NCI-H128 (cell line): ENCODE data around the gene CCNG2.

Experiments
- DNase-seq: peaks from one replicate; lab custom pipeline; 2025; ENCODE audit not compliant: unreplicated experiment; lab: John Stamatoyannopoulos, UW

The CCNG2 gene

DNA sequence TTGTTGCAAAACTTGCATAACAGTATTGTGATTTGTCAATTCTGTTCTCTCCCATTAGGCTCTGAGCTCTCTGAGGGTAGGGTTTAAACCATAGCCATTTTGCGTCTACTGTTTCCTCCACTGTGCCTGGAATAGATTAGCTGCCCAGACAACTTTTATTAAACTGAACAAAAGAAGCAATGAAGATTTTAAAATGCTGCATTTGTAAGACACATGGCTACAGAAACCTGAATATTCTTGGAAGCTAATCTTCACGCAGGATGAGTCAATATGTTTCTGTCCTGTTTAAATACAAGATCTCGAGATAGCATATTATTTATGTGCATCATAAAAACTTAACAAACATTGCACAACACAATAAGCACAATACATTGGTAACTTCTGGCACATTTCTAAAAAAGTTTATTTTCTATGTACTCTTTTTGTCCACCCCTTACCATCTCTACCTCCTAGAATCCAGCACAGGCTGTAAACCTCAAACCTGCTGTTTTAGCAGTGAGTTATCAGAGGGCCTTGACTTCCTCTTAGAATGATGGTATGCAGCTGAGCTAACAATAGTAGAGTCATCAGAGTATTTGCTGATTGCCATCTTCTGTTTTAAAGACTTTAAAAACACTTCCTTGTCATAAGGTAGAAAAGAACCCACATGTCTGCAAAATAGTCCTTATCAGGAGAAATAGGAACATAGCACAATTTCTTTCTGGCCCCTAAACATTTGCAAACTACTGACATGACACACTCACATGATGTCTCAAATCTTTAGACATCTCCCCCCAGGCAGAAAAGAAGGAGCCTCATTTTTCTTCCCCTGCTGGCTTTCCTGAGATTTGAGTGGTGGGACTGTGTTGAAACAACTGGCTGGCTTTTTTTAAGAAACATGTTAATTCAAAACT lies 10.6 kb upstream of the CCNG2 start:
- DNase-seq = no peak

DNA sequence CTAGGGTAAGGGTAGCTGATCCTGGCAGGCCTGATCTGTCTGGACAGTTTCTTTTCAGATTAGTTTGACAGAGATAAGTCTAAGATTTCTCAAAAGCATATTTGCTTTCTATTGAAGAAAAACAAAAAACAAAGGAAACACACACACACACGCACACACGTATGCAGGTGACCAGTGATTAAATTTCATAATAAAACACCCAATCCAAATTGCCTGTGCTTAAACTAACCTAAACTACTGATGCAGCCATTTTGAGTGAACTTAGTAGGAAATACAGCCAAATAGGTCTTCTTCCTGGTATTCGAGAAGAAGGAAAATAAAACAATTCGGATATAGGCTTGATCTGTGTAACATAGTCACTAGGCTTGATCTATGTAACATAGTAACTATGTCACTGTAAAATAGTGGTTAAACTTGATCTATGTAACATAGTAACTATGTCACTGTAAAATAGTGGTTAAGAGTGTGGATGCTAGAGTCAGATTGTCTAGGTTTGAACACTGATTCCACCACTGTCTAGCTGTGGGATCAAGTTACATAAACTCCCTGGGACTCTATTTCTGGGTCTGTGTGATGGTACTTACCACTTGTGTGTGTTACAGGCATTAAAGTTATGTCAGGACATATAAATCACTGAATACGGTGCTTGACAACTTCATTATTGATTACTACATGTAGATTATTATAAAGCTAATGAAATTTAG lies 9.8 kb upstream of the CCNG2 start:
- DNase-seq = no peak

DNA sequence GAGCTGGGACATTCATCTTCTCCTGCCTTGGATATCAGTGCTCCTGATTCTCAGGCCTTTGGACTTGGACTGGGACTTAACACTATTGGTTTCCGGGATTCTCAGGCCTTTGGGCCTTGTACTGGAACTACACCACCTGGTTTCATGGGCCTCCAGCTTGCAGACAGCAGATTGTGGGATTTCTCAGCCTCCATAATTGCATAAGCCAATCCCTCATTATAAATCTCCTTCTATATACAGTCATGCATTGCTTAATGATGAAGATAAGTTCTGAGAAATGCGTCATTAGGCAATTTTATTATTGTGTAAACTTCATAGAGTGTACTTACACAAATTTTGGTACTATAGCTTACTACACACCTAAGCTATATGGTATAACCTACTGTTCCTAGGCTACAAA lies 8.9 kb upstream of the CCNG2 start:
- no peak for DNase-seq

DNA sequence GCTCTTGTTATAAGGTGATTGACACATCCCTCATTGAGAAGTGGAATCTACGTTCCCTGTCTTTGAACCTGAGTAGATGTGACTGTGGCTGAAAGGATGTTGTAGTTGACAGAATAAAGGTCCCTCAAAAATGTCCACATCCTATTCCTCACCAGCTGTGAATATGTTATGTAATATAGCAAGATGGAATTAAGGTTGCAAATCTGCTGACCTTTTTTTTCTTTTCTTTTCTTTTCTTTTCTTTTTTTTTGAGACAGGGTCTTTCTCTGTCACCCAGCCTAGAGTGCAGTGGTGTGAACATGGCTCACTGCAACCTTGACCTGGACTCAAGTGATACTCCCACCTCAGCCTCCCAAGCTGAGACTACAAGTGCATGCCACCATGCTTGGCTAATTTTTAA lies 7.2 kb upstream of the CCNG2 start:
- no peak for DNase-seq

DNA sequence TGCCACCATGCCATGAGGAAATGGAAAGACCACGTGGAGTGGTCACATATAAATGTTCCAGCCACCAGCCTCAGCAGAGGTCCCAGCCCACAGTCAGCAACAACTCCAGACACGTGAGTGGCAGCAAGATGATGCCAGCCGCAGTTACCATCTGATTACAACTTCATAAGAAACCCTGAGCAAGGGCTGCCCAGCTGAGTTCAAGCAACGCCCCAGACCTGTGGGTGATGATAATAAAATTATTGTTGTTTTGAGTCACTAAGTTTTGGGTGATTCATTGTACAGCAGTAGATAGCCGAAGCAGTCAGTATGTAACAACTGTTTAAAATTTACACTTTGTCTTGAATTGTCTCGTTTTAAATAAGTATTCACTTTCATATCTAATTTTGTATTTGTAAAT lies 5.8 kb upstream of the CCNG2 start:
- no peak for DNase-seq

DNA sequence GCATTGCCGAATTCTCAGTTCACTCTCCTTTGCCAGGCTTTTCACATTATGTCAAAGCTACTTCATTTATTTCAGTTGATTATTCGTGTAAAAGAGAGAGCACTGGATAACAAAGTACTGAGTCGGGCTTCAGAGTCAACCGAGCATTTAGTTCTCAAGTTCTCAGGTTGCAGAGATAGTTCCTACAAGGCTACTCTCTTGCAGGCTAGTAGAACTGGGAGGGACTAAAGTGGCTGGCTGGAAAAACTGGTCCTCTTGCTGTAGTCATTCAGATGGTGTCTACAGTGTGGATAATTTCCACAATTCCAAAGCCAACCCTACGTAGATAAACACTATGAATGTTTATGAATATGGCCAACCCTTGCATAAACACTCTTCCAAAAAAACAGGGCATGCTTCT lies 4.6 kb upstream of the CCNG2 start:
- DNase-seq = no peak

DNA sequence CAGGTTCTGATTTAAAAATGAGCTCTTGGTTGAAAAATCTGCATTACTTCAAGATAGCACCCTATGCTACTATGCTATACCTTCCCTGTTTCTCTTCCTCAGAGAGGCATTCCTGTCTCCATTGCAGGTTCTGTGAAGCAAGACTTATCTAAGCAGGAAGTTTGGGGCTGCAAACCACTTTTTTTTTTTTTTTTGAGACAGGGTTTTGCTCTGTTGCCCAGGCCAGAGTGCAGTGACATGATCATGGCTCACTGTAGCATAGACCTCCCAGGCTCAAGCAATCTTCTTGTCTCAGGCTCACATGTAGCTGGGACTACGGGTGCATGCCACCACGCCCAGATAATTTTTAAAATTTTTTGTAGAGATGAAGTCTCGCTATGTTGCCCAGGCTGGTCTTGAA lies 4.0 kb upstream of the CCNG2 start:
- no peak for DNase-seq

DNA sequence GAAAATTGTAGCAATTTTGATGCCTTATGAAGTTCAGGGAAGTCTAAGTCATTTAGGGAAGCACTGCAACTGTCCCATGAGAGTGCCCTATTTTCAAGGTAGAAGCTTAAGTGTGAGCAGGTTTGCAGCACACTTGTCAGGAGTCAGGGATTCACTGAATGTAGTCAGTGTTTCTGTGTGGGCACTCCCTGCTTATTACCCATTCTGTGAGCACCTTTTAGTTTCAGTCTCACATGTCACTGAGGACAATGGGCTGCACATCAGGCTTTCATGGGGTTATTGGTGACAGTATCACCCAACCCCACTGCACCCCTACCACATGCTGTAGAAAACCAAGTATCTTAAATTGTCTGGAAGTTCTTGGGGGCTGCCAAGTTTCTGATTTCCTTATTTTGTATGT lies 2.9 kb upstream of the CCNG2 start:
- DNase-seq = no peak

DNA sequence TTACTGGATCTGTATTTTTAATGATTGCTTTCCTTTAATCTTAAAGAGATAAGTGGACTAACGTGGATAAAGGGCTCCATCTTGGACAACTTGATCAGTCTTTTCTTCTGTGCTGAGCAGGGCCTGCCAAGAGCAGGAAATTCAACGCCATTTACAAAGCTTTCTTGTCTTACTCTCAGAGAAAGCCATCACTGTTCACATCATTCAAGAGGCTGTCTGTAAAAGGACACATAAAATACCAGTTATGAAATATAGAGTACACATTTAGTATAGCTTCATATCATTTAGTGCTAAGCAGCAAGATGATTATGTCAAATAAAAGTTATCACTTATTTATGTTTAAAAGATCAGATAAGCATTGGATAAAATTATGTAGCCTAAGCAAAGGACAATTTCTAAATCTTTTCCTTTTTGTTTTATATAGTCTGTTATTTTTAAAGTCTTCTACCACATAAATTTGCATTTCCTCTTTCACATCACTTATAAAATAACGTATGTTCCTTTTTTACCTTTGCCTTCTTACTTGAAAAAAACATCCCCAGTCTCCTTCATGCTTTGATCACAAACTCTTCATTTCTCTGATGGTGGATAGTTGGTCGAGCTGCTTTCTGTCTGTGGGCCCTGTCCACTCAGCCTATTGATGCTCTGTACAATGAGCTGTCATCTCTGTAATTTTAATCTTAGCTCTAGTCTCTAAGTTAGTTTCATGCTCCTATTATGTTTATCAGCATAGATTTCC lies 2.1 kb upstream of the CCNG2 start:
- DNase-seq = no peak

DNA sequence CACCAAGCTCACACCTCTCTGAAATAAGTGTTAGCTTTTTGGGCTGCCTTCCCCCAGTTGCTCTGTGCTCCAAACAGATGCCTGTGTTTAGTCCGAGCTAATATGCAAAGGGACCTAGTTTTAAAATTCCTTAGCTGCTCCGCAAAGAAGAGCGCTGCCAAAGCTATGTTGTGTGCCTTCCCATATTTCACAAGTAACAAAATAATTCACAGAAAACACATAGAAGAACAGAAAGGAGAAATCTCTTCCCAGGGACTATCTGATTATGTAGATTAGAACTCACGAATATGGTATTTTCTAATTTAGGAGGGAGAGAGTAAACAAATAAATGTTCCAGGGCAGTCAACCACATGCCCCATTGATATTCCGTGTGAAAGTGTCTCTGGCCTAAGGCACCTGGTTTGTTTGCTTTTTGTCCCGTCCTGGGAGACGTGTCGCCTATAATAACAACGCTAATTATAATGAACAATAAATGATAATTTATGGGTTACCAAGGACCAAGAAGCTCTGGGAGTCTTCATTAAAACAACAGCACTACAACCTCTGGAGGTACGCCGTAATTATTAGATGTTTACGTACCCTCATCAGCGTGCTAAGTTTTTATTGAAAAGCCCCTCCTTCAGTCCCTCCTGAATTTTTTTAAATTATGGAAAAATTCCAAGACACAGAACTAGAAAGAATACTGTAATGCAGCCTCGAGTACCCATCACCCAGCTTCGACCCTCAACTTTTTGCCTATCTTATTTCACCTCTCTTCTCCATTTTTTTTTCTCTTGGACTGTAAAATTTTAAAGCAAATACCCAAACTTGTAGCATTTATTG lies 1.2 kb upstream of the CCNG2 start:
- no peak for DNase-seq

DNA sequence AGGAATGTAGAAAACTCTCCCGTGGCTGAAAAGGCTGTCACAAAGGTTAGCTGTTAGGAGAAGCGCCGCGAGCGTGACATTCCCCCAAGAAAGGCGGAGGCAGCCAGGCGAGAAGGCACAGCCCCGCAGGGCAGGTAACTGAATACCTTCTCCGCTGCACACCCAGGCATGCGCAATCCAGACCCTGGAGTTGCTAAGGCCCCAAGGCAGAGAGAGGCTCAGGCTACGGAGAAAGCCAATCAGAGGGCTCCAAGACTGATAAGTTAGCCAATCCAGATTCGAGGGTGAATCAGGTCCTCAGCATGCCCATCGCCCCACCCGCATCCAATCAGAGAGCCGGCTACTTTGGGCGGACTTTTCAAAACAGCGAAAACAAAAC lies 485 bp upstream of the CCNG2 start:
- peak; percentile 93 for DNase-seq

DNA sequence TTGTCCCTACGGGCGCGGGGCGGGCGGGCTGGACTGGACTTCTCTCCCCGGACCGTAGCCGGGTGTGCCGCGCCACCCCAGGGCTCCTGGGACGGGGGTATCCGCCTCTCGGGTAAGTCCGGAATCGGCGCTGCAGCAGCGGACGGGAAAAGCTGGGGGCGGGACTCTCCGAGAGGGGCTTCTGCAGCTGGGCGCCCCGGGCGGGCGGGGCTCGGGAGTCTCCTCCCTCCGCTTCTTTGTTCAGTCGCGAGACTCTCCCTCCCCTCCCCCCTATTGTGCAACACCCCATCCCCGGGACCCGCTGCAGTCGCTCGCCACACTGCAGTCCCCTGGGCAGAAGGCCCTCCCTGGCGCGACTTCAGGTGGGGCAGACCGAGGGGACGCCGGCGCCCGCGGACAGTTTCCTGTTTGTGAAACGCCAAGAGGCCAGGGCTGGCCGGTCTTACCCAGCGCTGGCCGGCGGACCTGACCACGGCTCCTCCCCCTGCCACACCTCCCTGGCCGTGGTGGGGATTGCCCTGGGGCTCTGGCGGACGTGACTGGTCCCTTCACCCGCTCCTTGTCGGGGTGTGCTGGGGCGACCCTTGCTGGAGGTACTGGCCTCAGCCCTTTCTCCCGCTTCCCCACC lies 966 bp downstream of the CCNG2 start:
- peak; percentile 56 for DNase-seq

DNA sequence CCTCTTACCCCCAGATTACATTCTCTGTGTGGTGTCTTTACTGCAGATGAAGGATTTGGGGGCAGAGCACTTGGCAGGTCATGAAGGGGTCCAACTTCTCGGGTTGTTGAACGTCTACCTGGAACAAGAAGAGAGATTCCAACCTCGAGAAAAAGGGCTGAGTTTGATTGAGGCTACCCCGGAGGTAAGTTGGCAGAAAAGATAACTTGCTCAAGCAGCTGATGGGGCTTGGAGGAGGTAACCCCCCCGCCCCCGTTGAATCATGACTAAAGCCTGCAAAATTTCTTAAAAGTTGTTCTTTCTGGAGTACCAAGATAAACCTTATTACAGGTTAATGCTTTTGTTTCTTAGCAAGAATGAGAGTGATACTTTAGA lies 1.5 kb downstream of the CCNG2 start:
- DNase-seq = no peak

DNA sequence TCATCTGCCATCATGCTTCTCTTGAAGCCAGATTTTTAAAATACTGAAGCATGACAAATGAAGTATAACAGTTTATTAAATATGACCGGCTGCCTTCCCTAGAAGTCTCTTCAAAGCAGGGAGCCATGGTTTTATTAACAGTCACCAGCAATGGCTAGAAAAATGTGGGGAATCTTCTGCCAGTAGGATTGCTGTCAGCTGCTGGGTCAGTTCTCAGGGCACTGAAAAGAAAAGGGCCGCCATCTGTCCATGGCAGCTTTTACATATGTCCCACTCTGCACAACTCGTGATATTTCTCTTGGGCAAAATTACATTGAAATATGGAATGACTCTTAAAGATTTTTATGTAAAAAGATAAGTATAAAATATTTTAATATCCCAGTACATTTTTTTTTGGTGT lies 2.8 kb downstream of the CCNG2 start:
- no peak for DNase-seq

DNA sequence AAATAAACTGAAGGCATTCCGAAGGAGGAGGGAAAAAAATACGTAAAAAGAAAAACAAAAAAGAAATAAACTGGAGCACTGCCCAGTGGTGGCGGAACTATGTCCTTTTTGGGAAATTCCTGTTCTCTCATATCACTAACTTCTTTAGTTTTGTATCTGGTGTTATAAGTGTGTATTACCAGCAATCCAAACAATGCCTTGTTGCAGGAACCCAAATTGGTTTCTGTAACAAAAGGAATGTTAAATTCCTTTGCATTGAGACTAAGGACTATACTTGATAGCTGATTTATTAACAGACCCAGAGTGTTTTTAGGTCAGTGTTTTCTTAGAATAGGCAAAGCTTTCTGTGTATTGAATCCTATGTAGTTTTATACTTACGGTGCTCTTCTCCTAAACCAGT lies 6.6 kb downstream of the CCNG2 start:
- no peak for DNase-seq

DNA sequence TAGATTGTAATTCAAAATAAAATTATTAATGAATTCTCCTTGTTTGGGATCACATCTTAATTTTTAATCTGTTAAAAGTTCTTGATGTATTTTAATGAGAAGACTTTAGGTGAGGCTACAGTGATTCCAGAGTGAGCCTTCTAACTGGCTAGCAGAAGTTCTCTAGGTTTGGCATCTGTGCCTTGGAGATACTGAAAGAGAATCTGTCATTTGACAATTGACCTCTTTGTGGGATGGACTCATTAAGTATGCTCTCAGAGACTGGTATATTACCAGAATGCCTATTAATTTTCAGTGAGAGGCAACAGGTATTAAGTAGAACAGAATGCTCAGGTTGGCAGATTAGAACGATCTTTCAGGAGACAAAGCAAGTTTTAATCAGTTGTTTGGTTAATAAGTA lies 10.2 kb downstream of the CCNG2 start:
- no peak for DNase-seq

DNA sequence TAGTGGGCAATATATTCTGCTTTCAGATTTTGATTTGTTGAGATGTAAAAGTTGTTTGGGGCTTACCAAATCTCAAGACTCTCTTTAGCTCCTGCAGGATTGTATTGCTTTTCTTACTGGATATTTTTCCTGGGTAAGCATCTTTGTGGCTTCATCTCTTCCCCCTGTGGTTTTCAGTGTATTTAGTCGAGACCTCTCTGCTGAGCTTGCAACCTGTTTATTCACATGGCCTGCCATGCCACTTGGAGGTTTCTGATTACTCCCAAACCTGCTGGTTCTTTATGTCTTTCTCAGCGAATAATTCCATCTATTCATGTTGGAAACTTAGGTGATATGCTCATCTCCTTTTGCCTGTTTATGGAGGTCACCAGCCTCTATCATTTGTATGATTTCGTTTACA lies 10.9 kb downstream of the CCNG2 start:
- DNase-seq = no peak

DNA sequence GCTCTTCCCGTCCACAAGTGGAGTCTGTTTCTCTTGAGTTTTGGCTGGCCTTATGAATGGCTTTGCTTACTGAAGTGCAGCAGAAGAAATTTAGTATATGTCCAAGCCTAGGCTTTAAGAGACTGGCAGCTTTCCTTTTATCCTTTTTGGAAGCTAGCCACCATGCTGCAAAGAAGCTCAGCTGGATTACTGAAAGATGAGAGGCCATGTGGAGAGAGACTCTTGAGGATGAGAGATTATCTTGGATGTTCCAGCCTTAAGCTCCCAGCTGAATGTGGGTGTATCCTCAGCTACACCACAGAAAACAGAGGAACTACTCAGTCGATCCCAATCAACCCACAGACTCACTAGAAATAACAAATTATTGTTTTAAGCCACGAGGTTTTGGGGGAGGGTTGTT lies 12.5 kb downstream of the CCNG2 start:
- DNase-seq = no peak

DNA sequence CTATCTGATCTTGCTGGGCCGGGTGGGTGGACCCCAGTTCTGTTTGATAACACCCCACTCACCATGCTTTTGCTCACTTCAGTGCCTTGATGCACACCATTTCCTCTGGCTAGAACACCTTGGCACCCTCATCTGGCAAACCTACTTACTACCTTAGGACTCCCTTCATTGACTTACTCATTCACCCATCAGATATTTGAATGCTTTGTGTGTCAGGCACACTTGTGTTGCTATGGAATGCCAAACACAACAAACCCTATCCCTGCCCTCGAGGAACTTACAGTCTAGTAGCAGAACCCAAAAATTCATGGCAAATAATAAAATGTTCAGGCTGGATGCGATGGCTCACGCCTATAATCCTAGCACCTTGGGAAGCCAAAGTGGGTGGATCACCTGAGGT lies 13.9 kb downstream of the CCNG2 start:
- no peak for DNase-seq

DNA sequence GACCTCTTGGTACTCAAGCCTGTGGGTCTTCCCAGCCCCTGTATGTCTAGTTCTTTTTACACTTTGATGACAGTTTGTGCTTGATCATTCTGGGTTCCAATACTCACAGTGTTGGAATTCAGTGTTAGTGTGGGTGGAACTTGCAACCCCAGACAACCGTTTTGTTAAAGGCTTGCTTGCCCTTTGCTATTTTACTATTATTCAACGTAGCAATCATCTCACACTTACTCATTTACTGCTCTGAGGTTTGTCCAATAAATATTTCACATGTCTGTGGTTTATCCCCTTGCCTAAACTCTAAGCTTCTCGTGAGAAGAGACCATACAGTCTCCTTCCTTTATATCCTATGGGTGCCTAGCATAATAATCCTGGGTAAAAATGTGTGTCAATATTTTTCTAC lies 15.3 kb downstream of the CCNG2 start:
- DNase-seq = no peak

DNA sequence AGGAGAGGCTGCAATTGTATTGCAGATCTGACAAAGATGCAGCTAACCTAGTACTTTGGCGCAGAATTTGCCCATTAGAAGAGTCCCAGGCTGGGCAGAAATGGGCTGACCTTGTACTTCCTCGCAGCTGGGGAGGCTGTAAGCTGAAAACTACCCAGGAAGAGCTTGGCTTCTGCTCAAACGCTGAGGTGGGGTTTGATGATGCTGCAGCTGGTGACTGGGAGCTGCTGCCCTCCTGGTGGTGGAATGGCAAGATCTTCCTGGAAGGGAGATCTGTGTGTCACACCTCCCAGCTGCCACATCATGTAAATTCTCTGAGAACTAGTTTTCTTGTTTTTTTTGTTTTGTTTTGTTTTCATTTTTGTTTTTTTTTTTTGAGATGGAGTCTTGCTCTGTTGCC lies 17.4 kb downstream of the CCNG2 start:
- DNase-seq = no peak
